Coronary artery (tissue), 2 donors: ENCODE results near the gene ANKRD29.

Experiments
- DNase-seq: peaks from one replicate; pipeline ENCODE4 v3.0.0-alpha.2; 2017; ENCODE audit warnings: low spot score
- H3K27ac ChIP-seq, 2 donors: fragments of 200-600 bp; sonication (generic); one replicate each; pipeline ENCODE4 v1.5.1; 2016 to 2019
- H3K4me3 ChIP-seq: fragments of 200-600 bp; sonication (generic); 2 replicates; pipeline ENCODE4 v1.5.1; 2016; ENCODE audit warnings: mild to moderate bottlenecking, moderate library complexity
- TF ChIP-seq, protein P1 (sequence below): fragments of 200-600 bp; sonication (generic); IDR thresholded peaks from one replicate; pipeline ENCODE4 v1.5.1; 2019; ENCODE audit warnings: antibody characterized with exemption

Gene ANKRD29

DNA sequence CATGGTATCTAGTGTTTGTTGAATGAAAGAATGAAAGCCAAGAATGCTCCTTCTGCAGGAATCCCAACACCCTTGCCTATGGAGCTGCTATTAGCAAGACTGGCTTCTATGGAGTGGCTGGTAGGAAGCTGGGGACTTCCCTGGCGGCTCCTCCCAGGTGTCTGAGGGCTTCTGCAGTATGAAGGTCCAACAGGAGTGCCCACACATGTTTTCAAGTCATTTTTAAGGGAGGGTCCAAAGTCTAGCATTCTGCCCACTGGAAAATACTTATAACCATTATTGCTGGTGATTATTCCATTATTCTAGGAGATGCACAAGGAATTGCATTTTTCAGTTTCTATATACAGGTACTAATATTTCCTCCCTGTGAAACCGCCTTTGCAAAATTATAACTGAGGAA is 54.5 kb downstream of the ANKRD29 start:
- TF ChIP-seq, protein P1, sequence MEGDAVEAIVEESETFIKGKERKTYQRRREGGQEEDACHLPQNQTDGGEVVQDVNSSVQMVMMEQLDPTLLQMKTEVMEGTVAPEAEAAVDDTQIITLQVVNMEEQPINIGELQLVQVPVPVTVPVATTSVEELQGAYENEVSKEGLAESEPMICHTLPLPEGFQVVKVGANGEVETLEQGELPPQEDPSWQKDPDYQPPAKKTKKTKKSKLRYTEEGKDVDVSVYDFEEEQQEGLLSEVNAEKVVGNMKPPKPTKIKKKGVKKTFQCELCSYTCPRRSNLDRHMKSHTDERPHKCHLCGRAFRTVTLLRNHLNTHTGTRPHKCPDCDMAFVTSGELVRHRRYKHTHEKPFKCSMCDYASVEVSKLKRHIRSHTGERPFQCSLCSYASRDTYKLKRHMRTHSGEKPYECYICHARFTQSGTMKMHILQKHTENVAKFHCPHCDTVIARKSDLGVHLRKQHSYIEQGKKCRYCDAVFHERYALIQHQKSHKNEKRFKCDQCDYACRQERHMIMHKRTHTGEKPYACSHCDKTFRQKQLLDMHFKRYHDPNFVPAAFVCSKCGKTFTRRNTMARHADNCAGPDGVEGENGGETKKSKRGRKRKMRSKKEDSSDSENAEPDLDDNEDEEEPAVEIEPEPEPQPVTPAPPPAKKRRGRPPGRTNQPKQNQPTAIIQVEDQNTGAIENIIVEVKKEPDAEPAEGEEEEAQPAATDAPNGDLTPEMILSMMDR, result no peak

DNA sequence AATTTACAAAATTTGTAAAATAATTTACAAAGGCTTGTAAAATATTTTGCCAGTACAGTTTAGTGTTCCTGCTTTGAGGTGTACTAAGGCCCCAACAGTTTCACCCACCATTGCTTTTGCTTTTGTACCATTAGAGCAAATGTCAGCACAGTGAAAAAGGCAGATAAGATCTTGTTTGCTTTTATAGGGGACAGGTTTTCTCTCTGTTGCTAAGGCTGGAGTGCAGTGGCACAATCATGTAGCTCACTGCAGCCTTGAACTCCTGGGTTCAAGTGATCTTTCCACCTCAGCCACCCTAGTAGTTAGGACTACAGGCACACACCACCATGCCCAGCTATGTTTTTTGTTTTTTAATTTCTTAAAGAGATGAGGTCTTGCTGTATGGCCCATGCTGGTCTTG is 56.8 kb downstream of the ANKRD29 start:
- no peak for DNase-seq
- H3K4me3 ChIP-seq, result no peak overlapping the region
- TF ChIP-seq, protein P1, result no peak
- H3K27ac ChIP-seq, result no peak overlapping the region

More for the DNA sequence above, 54.5 kb downstream of the ANKRD29 start:
- Histone ChIP-seq H3K4me3 (no peak overlapping the region), H3K27ac (no peak overlapping the region)
- DNase-seq, result no peak

DNA sequence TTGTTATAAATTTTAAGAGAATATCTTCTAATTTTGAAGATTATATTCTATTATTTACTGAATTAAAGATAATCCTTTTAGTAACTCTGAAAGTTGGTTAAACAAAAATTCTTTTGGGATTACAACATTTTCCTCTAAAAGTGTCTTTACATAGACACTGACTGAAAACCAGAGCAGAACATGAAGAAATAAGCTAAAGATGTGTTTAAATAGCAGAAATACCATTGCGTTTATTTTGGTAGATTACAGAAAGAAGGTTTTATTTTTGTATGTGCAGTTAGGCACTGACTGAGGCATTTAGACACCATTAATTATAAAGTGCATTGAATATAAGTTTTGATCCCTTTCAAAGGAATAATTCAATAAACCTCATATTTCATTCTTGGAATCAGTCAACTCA is 62.9 kb downstream of the ANKRD29 start:
- DNase-seq, result no peak
- Histone ChIP-seq H3K27ac (no peak overlapping the region), H3K4me3 (no peak overlapping the region)
- TF ChIP-seq, protein P1, result no peak

DNA sequence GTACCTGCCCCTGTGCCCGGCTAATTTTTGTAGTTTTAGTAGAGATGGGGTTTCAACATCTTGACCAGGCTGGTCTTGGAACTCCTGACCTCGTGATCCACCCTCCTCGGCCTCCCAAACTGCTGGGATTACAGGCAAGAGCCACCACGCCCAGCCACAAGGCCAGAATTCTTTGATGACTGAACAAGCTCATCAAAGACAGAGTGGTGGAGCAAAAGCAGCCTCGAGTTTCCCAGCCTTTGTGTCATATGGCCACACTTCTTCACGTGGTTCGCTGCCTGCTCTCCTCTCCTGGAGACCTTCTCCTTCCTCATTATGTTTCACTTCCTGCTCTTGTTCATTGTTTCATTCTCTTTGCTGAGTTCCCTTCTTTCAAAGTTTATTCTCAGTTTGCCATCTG is 66.5 kb downstream of the ANKRD29 start:
- no peak for DNase-seq
- no peak overlapping the region for H3K4me3 ChIP-seq
- no peak overlapping the region for H3K27ac ChIP-seq
- TF ChIP-seq, protein P1, result no peak

DNA sequence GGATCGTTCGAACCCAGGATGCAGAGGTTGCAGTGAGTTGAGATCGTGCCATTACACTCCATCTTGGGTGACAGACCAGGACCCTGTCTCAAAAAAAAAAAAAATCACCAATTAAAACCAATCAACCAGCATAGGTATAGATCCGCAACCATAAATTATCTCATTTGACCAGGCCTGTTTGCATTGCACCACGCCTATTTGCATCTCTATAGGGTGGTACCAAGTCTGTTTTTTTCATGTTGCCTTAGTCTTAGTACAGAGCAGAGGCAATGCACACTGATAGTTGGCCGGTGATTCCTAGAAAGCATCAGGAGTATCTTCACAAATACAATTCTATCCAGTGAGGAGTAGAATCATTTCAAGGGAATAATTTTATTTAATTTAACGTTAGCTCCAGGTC is 67.1 kb downstream of the ANKRD29 start:
- Histone ChIP-seq H3K4me3 (no peak overlapping the region), H3K27ac (no peak overlapping the region)
- no peak for DNase-seq
- TF ChIP-seq, protein P1, result no peak

DNA sequence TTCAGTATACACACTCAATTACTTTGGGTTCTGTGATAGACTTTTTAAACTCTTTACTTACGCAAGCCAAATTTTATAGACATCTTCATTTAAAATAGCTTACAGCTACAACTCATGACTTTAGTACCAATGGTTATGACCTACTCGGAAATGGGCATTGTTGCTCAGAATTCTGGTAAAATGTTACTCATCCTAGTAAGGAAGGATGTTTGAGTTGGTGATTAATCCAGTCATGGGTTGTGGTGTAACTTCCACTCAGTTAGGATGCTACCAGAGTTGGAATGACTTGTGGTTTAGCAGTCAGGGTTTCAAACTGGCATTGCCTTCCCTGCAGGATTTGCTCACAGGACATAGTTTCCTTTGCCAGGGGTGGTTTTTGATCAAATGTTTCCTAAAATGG is 69.0 kb downstream of the ANKRD29 start:
- no peak for DNase-seq
- Histone ChIP-seq H3K4me3 (no peak overlapping the region), H3K27ac (no peak overlapping the region)
- TF ChIP-seq, protein P1, result no peak

DNA sequence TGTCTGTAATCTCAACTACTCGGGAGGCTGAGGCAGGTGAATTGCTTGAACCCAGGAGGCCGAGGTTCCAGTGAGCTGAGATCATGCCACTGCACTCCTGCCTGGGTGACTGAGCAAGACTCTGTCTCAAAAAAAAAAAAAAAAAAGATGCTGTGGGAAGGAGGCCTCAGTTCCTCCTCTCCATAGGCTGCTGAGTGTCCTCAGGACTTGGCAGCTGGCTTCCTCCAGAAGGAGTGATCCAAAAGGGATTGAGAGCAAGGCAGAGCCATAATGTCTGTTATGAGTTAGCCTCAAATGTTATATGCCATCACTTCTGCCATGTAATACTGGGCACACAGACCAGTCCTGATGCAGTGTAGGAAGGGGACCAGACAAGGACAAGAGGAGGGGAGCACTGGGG is 69.8 kb downstream of the ANKRD29 start:
- TF ChIP-seq, protein P1, result no peak
- Histone ChIP-seq H3K27ac (no peak overlapping the region), H3K4me3 (no peak overlapping the region)
- DNase-seq, result no peak
